CD4-positive, alpha-beta T cell (primary cell): Measurements from ENCODE around the gene ROR1. TPM values are rescaled to one million over a fixed set of nuclear protein-coding genes. Genes with fewer than 3 reads are reported as not detected.

ENCODE experiments used
- ATAC-seq: fragments of 200-7000 bp; cut with Tn5 transposase; one replicate; pipeline ENCODE4 v1.10.0; 2022; ENCODE audit warnings: mild to moderate bottlenecking; ENCODE audit not compliant: poor library complexity
- CTCF ChIA-PET: fragments of 350-600 bp; sonication (Branson Sonifier 250); formaldehyde crosslinking; loops from one replicate; lab custom pipeline; 2021; ENCODE audit warnings: antibody characterized with exemption, inconsistent platforms; lab: Charles Lee
- POLR2A ChIA-PET: fragments of 350-600 bp; sonication (Branson Sonifier 250); formaldehyde crosslinking; loops from one replicate; lab custom pipeline; 2021; ENCODE audit warnings: antibody characterized with exemption, inconsistent platforms; lab: Charles Lee
- DNase-seq, 14 experiments: peaks; one replicate each; pipeline ENCODE4 v3.0.0-alpha.2; 2013 to 2020; ENCODE audit warnings: mixed read lengths in 2 of 14
- H3K27ac ChIP-seq, 2 donors: one replicate each; pipeline versions ENCODE4 v1.5.1 to v1.7.0; 2013; ENCODE audit warnings: low read length in 2 of 2, low read depth in 1 of 2, mild to moderate bottlenecking in 1 of 2
- H3K27me3 ChIP-seq, 2 experiments: 1 replicate in 1 of 2; 2 replicates in 1 of 2; pipeline versions ENCODE4 v1.6.1 to v1.7.0; 2013; ENCODE audit warnings: low read length in 2 of 2, control low read depth in 1 of 2, mild to moderate bottlenecking in 1 of 2, moderate library complexity in 1 of 2; ENCODE audit not compliant: insufficient read depth in 2 of 2, control insufficient read depth in 1 of 2
- H3K36me3 ChIP-seq: one replicate; pipeline ENCODE4 v1.6.1; 2013; ENCODE audit warnings: low read length, control low read depth; ENCODE audit not compliant: insufficient read depth
- H3K4me1 ChIP-seq: one replicate; pipeline ENCODE4 v1.6.1; 2013; ENCODE audit warnings: low read length, control low read depth; ENCODE audit not compliant: insufficient read depth
- H3K4me3 ChIP-seq: one replicate; pipeline ENCODE4 v1.5.1; 2013; ENCODE audit warnings: mild to moderate bottlenecking, low read length, moderate library complexity
- H3K9me3 ChIP-seq, 2 experiments: 1 replicate in 1 of 2; 2 replicates in 1 of 2; pipeline versions ENCODE4 v1.6.1 to v1.7.0; 2013; ENCODE audit warnings: low read length in 2 of 2, mild to moderate bottlenecking in 2 of 2, control low read depth in 1 of 2, moderate library complexity in 1 of 2; ENCODE audit not compliant: control insufficient read depth in 1 of 2, insufficient read depth in 1 of 2
- H3K27ac Mint-ChIP-seq: one replicate; pipeline ENCODE4 v1.8.0; 2020; ENCODE audit warnings: mixed read lengths
- H3K27me3 Mint-ChIP-seq: one replicate; pipeline ENCODE4 v1.8.0; 2021; ENCODE audit warnings: mixed read lengths
- H3K36me3 Mint-ChIP-seq: one replicate; pipeline ENCODE4 v1.8.0; 2021; ENCODE audit warnings: low read depth, mixed read lengths
- H3K4me1 Mint-ChIP-seq: one replicate; pipeline ENCODE4 v1.8.0; 2021; ENCODE audit warnings: low read depth, mixed read lengths
- H3K4me3 Mint-ChIP-seq: one replicate; pipeline ENCODE4 v1.8.0; 2020; ENCODE audit warnings: mild to moderate bottlenecking, mixed read lengths
- H3K9me3 Mint-ChIP-seq: one replicate; pipeline ENCODE4 v1.8.0; 2020; ENCODE audit warnings: mixed read lengths
- intact Hi-C, 2 experiments: fragments of 100-400 bp; cut with DNase I in 1 of 2; cut with micrococcal nuclease in 1 of 2; formaldehyde crosslinking; loops; one replicate each; pipeline versions ENCODE4 v1.15.1 to v1.9.0; 2023 to 2025; cut with DNase I, micrococcal nuclease
- total RNA-seq, 174 experiments: library from RNA in 2 of 174; stranded (reverse) in 2 of 174; gene quantifications; one replicate each; pipeline ENCODE4 v1.2.3 and lab custom pipeline; 2021 to 2026
- TF ChIP-seq, protein P1 (sequence below): fragments of 200-600 bp; IDR thresholded peaks from one replicate; pipeline ENCODE4 v1.8.0; 2022; ENCODE audit warnings: antibody characterized with exemption, mild to moderate bottlenecking

Gene ROR1
- total RNA-seq, 2 experiments from 2014 or later = not detected

DNA sequence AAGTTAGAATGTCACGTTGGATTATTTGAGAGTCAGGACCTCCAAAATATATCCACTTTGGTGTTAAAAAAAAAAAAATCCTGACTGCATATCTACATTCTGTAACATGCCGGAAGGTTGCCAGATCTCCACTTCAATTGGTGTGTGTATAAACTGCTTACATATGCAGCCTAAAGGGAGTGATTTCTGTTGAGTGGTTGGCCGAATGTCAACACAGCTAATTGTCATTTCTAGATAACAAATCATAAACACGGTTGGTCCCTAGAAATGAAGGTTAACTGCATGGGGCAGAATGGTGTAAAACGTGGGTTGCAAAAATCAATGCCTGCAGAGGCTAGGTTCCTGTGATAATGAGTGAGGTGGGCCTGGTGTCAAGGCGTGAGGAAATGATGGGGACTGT is 15.0 kb upstream of the ROR1 start:
- Mint-ChIP-seq H3K4me1 (no peaks in the 10 kb centered on the region), H3K27ac (no peak overlapping the region), H3K27me3 (no peaks in the 10 kb centered on the region), H3K36me3 (no peaks in the 10 kb centered on the region), H3K4me3 (no peak overlapping the region), H3K9me3 (no peaks in the 10 kb centered on the region)
- Histone ChIP-seq H3K4me3 (no peak overlapping the region), H3K4me1 (no peaks in the 10 kb centered on the region), H3K27ac (no peak overlapping the region), H3K36me3 (no peaks in the 10 kb centered on the region), H3K9me3 (no peaks in the 10 kb centered on the region), H3K27me3 (no peaks in the 10 kb centered on the region)
- POLR2A ChIA-PET = no interaction called here
- CTCF ChIA-PET = no interaction called here
- intact Hi-C loops = no loop called here
- no peak for DNase-seq
- TF ChIP-seq, protein P1, sequence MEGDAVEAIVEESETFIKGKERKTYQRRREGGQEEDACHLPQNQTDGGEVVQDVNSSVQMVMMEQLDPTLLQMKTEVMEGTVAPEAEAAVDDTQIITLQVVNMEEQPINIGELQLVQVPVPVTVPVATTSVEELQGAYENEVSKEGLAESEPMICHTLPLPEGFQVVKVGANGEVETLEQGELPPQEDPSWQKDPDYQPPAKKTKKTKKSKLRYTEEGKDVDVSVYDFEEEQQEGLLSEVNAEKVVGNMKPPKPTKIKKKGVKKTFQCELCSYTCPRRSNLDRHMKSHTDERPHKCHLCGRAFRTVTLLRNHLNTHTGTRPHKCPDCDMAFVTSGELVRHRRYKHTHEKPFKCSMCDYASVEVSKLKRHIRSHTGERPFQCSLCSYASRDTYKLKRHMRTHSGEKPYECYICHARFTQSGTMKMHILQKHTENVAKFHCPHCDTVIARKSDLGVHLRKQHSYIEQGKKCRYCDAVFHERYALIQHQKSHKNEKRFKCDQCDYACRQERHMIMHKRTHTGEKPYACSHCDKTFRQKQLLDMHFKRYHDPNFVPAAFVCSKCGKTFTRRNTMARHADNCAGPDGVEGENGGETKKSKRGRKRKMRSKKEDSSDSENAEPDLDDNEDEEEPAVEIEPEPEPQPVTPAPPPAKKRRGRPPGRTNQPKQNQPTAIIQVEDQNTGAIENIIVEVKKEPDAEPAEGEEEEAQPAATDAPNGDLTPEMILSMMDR = no peak
- ATAC-seq = no peak

DNA sequence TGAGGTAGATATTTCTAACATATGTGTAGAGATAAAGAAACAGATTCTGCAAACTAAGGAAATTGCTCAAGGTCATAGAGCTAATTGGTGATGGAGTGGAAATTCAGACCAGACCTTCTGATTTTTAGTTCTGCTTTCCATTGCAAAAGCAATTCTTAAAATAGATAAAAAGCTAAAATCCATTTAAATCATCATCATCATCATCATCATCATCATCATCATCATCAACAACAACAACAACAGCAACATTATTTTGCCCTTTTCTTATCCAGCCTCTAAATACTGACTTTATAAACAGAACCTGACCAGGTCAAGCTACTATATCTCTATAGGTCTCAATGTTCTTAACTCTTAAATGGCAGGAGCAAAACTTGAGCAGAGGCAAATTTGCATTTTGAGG is 14.0 kb upstream of the ROR1 start:
- H3K36me3 Mint-ChIP-seq = no peaks in the 10 kb centered on the region
- no peaks in the 10 kb centered on the region for H3K27me3 Mint-ChIP-seq
- Histone ChIP-seq H3K27me3 (no peaks in the 10 kb centered on the region), H3K36me3 (no peaks in the 10 kb centered on the region), H3K4me1 (no peaks in the 10 kb centered on the region), H3K9me3 (no peaks in the 10 kb centered on the region), H3K4me3 (no peak overlapping the region), H3K27ac (no peak overlapping the region)
- no peak overlapping the region for H3K27ac Mint-ChIP-seq
- intact Hi-C loops = no loop called here
- no peaks in the 10 kb centered on the region for H3K4me1 Mint-ChIP-seq
- CTCF ChIA-PET = no interaction called here
- no peak overlapping the region for H3K4me3 Mint-ChIP-seq
- DNase-seq = no peak
- TF ChIP-seq, protein P1 = no peak
- ATAC-seq = no peak
- POLR2A ChIA-PET = no interaction called here
- H3K9me3 Mint-ChIP-seq = peaks cover 2% of the 10 kb centered on the region

DNA sequence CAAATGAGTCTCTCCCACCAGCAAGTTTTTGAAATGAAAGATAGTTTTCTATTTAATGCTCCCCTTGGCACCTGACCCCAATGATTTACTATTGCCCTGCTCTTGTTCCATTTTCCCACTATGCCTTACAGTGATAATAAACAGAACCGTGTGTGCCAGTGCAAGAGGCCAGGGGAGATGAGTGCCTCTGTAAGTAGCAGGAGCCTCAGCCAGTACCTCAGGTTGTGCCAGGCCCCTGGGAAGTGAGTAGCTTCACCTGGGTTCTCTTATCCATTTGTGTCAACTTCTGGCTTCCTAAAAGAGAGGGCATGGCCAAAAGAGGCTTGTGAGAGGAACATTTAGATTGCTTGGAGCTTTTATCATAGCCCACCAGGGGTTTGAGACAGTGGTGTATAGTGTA is 3.4 kb upstream of the ROR1 start:
- H3K4me1 ChIP-seq = peaks cover 15% of the 10 kb centered on the region
- ATAC-seq (no peak), DNase-seq (no peak)
- H3K36me3 ChIP-seq = no peaks in the 10 kb centered on the region
- no peak overlapping the region for H3K4me3 Mint-ChIP-seq
- H3K27ac ChIP-seq = no peak overlapping the region
- H3K27me3 ChIP-seq = peaks cover 27 to 30% of the 10 kb centered on the region in 2 experiments
- H3K9me3 ChIP-seq = peaks cover 0 to 6% of the 10 kb centered on the region in 2 experiments
- no peak overlapping the region for H3K4me3 ChIP-seq
- ChIA-PET POLR2A (no interaction called here), CTCF (no interaction called here)
- H3K4me1 Mint-ChIP-seq = peaks cover 7% of the 10 kb centered on the region
- H3K9me3 Mint-ChIP-seq = no peaks in the 10 kb centered on the region
- no peak overlapping the region for H3K27ac Mint-ChIP-seq
- peaks cover 33% of the 10 kb centered on the region for H3K27me3 Mint-ChIP-seq
- no peaks in the 10 kb centered on the region for H3K36me3 Mint-ChIP-seq
- TF ChIP-seq, protein P1 = no peak
- intact Hi-C loops = no loop called here
